Putamen (tissue), 1 donor: ENCODE measurements around the gene HPCA.
"Not testable (repeated sequence)": the region's sequence is repeated elsewhere in the genome, so short reads cannot be mapped to it uniquely, and the experiment has no call there.

ENCODE experiments used
- DNase-seq: peaks from one replicate; pipeline ENCODE4 v3.0.0-alpha.2; 2016; ENCODE audit warnings: low spot score

Gene HPCA

DNA sequence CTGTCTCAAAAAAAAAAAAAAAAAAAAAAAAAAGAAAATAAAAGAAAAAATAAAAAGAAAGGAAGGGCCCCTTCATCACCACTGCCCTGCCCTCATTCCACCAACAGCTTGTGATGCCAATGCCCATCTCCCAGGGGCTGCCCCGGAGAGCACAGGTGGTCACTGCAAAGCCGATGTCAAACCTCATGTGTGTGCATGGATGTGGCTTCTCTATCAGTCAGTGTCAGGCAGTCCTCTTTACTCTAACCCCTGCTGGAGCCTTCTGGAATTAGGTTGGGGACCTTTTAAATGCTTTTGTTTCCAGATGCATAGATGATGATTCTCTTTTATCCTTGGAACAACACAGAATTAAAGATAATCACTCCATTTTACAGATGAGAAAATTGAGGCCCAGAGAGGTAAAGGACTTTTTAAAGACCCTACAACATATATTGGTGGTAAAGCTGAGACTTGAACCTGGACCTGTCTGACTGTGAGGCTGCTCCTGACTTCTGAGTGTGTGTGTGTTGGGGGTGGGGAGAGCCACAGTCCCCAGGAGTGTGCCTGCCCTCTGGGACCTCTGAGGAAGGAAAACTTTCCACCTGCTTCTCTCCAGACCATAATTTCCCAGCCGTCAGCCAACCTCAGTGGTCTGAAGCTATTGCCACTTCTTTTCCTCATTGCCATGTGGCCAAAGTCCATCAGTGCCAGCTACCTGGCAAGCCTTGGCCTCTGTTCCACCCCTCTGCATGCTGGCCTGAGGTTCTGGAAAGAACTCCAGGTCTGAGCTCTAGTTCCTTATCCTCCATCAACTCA lies 17.9 kb downstream of the HPCA start:
- no peak for DNase-seq

DNA sequence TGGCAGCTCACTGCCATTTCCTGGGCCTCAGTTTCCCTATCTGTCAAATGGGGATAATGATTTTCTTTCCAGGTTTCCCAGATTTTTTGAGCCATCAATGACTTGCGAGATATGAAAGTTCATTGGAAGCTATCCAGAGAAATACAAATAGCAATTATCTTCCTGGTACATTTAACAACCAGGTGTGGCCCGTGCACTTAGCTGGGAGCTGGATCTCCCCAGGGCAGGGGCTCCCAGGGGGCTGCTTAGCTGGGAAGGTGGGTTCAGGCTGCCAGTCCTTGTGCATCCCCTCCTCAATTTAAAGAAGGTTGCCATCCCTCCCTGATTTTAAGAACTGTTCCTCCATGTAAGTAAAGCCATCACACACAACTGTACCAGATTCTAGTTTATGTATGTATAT lies 18.5 kb downstream of the HPCA start:
- DNase-seq = no peak

DNA sequence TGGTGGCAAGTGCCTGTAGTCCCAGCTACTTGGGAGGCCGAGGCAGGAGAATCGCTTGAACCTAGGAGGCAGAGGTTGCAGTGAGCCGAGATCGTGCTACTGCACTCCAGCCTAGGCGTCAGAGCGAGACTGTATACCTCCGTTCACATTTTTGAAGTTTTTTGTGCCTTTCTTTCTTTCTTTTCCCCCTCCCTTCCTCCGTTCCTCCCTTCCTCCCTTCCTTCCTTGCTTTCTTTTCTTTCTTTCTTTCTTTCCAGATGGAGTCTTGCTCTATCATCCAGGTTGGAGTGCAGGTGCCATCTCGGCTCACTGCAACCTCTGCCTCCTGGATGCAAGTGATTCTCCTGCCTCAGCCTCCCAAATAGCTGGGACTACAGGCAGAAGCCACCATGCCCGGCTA lies 19.3 kb downstream of the HPCA start:
- DNase-seq = not testable (repeated sequence)

GRCh38 chr1:32906654-32907053 lies 20.4 kb downstream of the HPCA start:
- DNase-seq = no peak

- no peak for DNase-seq
Observed at GRCh38 chr1:32907435-32907834, 21.1 kb downstream of the HPCA start.

- DNase-seq = no peak
Observed at GRCh38 chr1:32910319-32910718, 24.0 kb downstream of the HPCA start.

DNA sequence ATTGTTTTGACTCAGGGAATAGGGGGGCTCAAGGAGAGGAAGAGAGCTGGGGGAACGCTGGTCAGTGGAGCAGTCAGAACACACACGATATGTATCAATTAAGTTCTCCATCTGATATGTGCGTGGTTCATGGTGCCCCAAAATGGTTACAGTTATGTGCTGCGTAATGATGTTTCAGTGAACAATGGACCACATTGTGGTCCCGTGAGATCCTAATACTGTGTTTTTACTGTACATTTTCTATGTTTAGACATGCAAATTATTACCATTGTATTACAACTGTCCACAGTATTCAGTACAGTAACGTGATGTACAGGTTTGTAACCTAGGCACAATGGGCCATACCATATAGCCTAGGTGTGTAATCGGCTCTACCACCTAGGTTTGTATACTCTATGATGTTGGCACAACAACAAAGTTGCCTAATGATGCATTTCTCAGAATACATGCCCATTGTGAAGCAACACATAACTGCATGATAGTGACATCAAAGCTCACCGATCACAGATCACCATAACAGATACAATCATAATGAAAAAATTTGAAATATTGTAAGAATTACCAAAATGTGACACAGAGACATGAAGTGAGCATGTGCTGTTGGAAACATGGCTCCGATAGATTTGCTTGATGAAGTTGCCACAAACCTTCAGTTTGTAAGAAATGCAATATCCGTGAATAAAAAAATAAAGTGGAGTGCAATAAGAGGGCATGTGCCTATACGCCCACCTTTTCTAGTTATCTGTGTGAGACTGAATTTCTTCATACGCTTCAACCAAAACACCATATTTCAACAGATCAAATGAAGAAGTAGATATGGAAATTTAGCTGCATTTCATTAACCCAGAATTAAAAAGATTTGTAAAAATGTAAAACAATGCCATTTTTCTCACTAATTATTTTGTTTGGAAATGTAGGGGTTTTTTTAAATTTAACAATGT lies 29.7 kb downstream of the HPCA start:
- DNase-seq = no peak

DNA sequence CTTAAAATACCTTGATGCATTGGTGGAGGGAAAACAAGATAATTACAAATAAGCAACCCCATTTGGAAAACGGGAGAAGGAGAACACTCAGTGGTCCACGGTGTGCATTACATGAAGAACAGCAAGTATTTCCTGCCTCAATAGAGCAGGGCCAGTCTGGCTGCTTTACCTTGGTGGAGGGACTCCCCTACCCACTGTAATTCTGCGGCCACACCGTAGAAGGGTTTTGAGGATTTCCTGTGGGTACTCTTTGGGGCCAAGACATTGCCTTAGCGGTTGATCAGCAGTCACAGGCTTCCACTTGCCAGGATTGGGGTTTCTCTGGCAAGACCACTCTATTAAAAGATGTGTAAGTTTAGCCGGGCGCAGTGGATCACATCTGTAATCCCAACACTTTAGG lies 31.2 kb downstream of the HPCA start:
- DNase-seq = no peak

DNA sequence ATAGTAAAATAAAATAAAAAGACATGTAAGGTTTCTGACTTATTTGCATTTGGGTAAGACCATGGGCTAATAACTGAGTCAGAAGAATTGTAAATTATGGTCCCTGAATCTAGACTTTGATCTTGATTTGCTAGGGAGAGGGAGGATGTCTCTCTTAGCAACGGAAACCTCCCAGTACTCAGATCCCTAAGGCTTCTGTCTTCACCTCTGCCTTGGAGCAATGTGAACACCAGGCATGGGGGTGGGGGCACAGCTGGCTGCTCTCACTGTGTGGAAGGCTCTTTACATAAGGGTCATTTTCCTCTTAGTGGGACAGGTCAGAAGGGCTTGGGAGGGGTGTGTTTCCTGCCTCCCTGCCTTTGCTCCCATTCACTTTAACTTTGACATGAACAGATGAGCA lies 31.9 kb downstream of the HPCA start:
- no peak for DNase-seq

DNA sequence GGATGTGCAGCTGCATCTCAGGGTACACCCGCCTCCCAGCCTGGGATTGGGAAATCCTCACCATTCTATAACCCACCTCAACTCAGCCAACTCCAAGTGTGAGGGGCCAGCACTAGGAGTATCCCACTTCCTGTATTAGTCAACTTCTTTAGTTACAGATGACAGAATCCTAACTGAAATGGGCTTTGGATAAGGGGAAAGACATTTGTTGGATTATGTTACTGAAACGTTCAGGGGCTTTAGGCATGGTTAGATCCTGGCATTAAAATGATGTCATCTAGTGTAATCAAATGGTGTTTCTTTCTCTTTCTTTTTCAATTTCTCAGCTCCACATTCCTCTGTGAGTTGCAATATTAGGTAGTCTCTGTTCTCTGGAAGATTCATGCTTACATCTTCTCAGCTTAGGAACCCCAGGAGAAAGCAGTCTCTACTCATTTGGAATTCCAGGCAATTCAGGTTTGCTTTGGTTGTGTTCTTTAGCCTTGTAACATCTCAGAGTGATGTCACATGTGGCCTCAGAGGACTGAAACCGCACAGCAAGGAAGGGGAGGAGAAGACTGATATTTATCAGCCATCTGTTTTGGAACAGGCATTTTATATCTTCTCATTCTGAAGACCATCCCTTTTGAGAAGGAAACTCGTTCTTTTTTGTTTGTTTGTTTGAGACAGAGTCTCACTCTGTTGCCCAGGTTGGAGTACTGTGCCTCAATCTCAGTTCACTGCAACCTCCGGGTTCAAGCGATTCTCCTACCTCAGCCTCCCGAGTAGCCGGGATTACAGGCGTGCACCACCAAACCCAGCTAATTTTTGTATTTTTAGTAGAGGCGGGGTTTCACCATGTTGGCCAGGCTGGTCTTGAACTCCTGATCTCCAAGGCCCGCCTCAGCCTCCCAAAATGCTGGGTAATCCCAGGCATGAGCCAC lies 33.8 kb downstream of the HPCA start:
- no peak for DNase-seq

GRCh38 chr1:32920833-32921232 lies 34.5 kb downstream of the HPCA start:
- no peak for DNase-seq

- no peak for DNase-seq
Observed at GRCh38 chr1:32924881-32925344, 38.6 kb downstream of the HPCA start.

DNA sequence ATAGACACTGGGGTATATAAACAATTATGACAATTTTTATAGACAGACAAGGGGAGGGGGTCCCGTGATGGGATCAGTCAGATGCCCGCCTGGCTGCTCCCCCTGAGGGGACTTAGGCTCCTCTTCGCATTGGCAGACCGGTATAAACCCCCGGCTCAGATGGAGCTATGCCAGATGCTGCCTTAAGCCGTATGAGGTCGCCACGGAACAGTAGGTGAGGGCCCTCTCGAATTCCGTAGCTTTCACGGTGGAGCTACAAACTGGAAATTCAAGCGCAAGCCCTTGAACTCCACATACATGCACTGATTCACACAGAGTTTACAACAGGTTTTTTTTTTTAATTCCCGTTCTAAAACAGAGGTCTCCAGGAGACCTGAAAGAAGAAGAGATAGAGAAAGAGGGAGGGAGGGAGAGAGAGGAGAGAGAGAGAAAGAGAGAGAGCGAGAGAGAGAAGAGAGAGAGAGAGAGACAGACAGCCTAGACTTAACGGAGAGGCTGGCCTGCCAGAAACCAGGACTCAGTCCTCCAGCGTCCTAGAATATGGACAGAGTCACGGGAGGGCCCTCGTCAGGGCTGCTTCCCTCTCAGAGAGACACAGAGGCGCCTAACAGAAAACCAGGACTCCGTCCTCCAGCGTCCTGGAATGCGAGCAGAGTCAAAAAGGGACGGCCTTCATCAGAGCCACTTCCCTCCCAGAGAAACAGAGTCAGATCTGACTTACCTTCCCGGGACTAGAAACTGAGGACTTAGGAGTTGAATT lies 39.3 kb downstream of the HPCA start:
- no peak for DNase-seq

DNA sequence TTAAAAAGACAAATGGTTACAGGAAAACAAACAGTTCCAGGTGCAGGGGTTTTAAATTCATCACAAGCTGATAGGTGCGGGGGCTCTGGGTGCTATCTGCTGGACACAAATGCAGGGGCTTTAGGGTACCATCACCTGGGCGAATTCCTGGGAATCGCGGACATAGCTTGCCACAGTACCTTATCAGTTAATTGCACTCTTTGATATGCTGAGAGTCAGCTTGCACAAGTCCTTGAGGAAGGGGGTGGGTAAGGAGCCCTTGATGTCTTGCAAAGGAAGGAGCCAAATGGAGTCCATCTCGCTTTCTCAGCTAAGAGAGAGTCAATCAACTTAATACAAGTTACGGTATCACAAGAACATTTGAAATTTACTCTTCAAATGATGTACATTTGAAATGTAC lies 40.3 kb downstream of the HPCA start:
- DNase-seq = no peak

- no peak for DNase-seq
Observed at GRCh38 chr1:32927441-32927840, 41.1 kb downstream of the HPCA start.

- DNase-seq = no peak
Observed at GRCh38 chr1:32928285-32928684, 42.0 kb downstream of the HPCA start.

DNA sequence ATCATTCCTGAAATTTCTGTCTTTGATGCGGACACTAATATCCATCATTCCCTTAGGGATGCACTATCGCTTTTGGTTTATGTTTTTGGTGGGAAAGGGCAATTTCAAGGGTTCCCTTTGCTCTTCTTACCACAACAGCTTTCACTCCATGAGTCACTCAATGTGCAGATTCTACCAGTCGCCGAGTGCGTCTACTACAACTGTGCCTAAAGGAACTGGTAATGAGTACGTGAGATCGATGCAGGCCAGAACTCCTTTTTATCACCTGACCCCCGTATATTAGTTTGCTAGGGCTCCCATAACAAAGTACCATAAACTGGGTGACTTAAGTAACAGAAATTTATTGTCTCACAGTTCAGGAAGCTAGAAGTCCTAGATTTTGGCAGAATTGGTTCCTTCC lies 42.4 kb downstream of the HPCA start:
- no peak for DNase-seq

DNA sequence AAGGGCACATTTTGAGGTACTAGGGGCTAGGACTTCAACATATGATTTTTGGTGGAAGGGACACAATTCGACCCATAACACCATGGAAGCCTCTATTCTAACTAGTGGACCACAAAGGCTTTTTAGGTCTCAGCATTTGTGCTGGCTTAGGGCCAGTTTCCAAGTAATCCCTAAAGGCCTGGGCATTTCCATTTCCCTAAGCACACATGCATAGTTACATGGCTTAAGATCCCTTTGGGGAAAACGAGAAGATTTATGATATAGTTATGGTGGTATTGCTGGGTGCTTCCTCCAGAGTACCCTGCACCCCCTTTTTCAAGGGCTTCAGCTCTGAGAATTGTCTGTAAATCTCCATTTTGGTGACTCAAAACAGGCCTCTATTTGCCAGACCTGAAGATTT lies 43.1 kb downstream of the HPCA start:
- no peak for DNase-seq

DNA sequence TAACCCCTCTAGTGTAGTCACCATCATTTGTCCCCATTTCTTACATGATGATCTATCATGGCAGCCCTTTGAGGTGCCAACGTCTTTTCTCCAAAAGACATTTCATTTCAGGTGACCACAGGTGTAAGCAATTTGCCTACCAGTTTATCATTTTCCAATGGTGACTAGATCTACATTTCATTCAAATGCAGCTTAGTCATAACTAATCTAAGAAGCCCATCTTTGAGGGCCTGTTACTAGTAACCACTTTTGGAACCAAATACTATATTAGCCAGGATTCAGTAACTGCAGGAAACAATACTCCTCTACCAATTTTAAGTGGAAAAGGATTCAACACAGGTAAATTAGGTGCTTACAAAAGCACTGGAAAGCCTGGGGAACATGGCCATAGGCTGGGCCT lies 45.5 kb downstream of the HPCA start:
- no peak for DNase-seq

- no peak for DNase-seq
Observed at GRCh38 chr1:32933742-32934322, 47.5 kb downstream of the HPCA start.

GRCh38 chr1:32934535-32934934 lies 48.2 kb downstream of the HPCA start:
- no peak for DNase-seq
